GM19438 (cell line): Measurements from ENCODE around the gene FBLN5.

Source experiments
- ATAC-seq: cut with Tn5 transposase; IDR thresholded peaks from one replicate; pipeline ENCODE4 v1.9.1; 2021; ENCODE audit warnings: low read depth; ENCODE audit not compliant: unreplicated experiment

The FBLN5 gene, protein sequence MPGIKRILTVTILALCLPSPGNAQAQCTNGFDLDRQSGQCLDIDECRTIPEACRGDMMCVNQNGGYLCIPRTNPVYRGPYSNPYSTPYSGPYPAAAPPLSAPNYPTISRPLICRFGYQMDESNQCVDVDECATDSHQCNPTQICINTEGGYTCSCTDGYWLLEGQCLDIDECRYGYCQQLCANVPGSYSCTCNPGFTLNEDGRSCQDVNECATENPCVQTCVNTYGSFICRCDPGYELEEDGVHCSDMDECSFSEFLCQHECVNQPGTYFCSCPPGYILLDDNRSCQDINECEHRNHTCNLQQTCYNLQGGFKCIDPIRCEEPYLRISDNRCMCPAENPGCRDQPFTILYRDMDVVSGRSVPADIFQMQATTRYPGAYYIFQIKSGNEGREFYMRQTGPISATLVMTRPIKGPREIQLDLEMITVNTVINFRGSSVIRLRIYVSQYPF

DNA sequence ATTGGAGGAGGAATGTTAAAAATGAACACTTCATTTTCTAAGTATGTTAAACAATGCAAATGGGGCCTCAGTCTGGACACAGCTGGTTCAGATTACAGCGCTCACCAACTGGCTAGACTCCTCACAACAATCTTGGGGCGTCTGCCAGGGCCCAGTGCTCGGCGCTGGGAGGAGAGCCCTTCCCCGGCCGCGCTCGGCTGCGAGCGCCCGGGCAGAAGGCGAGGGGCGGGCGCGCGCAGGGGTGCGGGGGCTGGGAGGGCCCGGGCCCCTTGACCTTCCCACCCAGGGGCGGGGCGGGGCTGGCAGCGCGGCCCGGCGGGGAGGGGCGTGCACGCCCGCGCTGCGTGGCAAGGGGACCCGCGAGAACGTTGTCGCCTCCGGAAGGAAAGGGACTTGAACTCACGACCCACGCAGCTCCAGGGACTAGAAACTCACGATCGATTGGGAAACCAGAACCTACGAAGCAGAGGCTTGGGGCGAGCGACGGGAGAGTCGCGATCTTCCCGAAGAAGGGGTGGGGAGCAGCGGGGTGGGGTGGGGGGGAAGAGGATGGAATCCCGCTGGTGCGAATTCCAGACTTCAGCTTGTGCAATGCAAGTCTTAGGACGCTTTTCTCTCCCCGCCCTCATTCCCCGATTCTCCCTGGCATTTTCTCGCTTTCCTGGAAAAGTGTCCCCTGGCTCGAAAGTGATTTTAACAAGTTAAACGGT, at the start of gene FBLN5:
Gene FBLN5 (minus strand): TSS at position 220 of the 710 bp plus-strand sequence. CDS start 465 bp downstream, outside the sequence.
- ATAC-seq, result no peak

DNA sequence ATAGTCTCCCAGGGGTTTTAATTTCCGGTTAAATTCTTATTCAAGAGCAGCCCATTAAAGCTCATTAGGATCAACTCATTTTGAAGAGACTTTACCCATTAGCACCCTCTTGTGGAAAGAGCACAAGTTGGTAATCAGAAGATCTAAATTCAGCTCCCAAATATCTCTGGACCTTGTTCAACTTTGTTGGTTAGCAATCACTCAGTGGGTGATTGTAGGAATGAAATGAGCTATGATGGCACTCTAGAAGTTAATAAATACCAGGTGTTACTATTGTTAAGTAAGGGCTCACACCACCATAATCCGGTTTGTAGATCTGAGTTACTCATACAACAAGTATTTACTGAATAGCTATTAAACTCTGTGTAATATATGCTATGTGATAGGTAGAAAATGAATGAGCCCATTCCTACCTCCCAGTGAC, 49.5 kb upstream of the FBLN5 start:
- no peak for ATAC-seq

DNA sequence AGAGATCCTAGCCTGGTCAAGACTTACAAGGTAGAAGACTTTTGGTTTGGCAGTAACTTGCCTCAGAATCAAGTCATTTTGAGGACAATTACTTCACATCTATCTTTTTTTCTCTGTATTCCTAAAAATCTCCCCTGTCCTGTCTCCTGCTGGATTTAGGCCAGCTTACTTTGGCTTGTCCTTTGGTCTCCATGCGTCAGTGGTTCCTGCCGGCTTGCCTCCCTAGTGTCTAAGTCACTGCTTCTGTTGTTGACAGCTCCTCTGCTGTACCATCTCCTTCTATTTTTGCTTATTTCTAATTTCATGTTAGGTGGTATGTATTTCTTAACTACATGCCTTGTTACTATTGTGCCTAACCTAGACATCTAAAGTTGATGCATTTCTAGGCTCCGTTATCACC, 39.7 kb upstream of the FBLN5 start:
- no peak for ATAC-seq

DNA sequence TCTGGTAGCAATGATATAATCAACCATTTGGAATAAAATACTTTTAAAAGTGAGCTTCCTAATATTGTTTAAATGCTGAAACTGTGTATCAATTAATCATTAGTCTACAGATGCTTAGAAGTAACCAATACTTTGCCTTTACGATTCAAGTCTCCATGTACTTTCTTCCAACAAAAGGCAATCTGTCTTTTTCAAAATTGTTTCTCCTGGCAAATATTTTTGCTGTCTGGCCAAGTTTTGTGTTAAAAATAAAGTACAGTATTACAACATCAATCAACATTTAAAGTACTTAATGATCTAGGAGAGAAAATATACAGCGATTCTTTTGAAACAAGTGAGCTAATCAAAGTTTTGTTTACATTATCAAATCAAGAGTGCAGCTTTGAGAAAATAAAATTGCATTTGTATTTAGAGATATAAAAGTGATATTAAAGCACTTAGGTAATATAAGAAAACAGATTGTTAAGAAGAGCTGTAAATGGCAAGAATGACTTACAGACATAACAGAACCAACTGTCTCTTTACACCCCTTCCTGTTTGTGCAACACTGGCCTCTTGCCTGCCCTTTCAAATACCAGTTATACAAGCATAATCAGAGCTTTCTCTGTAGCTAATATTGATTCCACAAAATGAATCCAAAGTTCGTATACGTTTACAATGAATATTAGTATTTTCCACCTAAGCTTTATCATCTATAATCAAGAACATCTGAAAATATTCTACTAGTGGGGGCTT, 38.2 kb upstream of the FBLN5 start:
- ATAC-seq, result no peak

DNA sequence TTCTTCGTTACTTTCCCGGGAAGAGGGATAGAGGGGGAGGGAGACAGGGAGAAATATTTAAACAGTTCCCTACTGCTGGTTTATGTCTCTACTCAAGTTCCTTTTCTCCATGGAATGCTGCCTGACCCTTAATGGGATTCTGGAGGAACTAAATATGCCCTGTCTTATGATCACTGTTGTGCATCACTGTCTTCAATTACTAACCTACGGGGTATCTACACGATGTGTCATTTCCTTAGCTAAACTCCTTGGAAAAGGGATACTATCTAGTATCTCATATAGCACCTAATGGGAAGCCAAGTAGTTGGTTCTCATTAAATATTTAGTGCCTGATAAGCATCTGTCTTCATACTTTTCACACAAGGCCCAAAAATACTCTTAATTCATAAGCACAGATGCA, 37.5 kb upstream of the FBLN5 start:
- ATAC-seq, result no peak

DNA sequence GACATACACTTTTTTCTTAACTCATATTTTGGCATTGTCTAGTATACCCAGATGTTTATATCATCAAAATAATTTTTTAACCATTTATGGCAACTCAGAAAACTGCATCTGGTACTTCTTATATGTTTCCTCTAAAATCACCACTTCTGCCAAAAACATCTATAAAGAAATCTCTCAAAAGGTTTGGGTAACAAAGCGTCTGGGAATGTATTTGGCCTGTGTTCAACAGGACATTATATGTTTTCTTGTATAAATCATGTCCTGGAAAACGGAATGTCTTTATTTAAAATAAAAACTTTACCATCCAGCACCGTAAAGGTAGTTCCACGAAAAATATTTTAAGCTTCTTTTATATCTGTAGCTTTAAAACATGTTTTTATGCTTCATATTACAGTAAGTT, 36.1 kb upstream of the FBLN5 start:
- ATAC-seq, result no peak

DNA sequence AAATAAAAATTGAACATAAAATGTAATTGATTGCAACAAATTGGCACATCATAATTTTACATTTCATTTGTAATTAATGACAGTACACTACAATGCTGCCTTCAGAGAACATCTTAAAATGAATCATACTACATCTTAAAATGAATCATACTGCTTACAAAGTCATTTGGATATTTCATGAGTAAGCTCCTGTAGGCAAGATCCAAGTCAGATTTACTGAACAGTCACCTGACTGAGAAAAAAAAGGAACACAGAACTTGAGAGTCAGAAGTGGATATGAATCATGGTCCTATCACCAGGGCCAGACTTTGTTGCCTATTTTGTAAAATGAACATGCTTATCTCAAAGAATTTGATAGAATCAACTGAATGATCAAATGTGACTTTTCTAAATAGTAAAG, 32.7 kb upstream of the FBLN5 start:
- ATAC-seq, result no peak

DNA sequence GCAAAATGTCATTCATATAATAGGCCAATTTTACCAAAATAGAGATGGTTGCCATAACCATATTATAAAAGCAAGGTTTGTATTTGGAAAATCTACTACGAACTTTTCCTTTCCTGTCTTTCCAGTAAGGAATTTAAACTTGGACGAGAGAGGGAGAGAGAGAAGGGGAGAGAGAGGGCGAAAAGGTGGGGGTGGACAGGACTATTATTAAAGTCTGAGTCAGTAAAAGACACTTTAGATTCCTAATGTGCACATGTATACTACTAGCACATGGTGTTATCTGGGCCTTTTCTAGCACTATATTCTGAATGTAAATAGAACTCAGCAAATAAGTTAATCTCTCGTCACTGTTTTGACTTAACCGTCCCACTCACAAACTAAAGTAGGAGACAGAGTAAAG, 30.4 kb upstream of the FBLN5 start:
- ATAC-seq, result no peak

DNA sequence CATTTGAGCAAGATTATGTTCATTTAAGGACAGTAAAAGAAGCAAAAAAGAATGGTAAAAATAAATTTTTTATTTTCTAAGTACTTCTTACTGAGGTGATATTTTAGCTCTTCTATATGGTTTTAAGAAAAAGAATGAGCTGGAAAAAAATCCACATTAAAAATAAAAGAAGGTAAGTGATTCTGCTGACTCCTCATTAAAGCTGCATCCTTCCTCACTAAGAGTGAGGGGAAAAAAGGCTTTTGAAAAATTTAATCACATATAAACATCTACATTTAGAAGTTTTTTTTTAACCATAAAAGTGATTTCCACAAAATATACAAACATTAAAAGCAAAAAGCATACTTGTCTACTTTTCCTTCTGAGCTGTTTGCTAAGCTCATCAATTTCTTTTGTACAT, 28.3 kb upstream of the FBLN5 start:
- no peak for ATAC-seq

DNA sequence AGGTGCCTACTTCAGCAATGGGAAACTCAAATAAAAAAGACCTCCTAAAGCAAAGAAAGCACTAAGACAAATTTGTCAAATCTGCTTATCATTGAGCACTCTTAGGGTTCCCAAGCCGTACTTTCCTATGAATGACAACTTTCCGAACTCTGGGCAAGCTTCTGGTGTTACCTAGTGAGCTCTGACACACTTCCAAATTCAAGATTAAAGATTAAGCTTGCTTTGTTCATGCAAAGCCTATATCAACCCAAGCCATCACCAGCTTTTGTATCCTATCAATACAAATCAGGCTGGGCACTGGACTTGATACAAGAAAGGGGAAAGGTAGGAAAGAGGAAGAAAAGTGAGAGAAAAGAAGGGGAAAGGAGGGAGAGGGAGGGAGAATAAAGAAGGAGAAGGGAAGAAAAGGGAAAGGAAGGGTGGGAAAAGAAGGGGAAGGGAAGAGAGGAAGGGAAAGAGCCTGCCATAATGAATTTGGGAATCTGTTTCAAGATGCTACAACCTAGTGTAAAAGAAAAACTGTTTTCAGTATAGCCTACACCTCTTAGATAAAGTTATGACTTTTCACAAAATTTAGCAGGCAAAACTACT, 23.8 kb upstream of the FBLN5 start:
- no peak for ATAC-seq

DNA sequence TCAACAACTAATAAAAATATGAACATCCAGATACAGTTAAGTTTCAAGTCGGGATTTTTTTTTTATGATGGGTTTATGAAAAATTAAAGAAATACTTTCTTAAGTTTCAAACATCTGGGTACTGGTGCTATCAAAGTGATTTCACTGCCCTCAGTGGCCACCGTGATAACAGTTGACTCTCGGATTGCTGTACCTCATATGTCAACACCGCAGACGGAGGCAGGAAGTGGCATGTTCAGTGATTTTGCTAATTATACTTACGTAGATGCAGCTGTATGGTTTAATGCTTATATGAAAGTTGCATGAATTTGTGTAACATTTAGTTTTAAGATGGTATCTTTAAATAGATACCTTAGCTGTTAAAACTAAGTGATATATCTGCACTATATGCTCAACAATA, 20.8 kb upstream of the FBLN5 start:
- ATAC-seq, result no peak

DNA sequence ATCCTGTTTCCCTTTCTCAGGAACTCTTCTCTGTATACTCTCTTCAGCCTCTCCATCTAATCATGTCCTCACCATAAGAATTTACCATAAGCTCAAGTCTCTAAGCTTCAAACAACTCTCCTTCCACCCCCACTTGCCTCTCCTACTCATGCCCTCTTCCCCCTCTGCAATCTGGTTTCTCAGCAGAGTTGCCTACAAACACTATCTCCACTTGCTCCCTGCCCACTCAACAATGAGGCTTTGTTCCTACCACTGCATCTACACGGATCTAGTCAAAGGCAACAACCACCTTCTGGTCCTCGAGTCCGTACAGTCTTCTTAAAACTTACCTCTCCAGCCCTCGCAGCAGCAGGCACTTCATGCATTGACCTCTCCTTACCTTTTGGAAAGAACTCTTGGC, 17.2 kb upstream of the FBLN5 start:
- ATAC-seq, result no peak

DNA sequence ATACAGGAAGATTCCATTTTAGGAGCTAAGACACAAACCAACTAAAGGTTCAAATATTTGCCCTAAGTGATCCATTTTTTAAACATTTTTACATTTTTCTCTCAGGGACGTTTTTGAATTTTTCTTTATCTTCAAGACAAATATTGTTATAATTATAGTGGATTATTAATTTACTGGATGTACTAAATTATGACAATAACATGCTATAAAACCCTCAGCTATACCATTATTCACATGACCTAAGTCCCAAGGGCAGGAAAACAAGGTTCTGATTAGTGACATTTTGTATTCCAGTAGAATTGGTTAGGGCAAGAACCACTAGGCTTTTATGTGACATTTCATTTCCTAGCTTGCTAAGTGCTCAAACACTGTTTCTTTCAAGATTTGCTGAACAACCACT, 16.5 kb upstream of the FBLN5 start:
- no peak for ATAC-seq

DNA sequence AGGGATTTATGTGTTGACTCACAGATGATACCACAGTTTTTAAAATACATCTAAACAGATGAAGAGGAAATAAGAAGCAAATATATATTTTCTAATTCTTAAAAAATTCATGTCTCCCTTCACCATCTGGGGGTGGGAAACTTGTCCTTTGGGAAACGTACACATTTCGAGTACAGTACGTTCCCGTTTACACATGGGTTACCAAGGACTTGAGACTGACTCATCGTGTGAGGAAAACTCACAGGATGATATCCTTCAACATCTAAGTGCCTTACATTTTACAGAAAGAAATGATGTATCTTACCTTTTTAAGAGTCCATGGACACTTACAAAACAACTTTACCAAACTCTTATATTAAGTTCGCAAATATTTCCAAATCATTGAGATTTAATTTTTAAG, 16.0 kb upstream of the FBLN5 start:
- no peak for ATAC-seq

DNA sequence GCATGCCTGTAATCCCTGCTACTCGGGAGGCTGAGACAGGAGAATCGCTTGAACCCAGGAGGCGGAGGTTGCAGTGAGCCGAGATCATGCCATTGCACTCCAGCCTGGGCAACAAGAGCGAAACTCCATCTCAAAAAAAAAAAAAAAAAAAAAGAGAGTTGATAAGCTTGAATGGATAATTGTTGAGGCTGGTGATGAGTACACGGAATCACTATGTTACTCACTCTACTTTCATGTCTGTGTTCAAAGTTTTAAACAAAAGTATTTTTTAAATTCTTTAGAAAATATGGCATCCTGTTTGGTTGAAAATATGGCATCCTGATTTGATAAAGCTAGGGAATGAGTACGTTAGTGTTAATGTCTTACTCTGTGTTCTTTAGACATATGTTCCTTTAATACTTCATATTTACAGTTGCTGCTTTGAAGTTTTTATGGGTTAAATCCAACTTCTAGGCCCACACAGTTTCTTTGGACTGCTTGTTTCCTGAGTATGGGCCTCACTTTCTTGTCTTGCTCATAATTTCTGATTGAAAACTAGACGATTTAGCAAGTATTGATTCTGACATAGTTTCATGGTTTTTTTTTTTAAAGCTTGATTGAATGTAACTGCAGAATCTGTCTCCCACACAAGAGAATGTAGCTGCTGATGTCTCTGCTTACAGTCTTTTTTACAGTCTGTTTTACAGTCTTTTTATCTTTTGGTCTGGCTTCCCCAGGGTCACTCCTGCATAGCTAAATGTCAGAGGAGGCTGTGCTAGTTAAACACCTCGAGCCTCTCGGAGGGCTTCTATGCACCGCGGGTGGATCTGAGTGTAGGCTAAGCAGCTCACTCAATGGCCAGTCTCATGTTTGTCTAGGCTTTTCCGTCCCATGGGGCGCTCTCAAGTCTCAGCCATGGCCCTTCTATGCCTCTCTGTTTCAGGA, 14.1 kb upstream of the FBLN5 start:
- no peak for ATAC-seq

DNA sequence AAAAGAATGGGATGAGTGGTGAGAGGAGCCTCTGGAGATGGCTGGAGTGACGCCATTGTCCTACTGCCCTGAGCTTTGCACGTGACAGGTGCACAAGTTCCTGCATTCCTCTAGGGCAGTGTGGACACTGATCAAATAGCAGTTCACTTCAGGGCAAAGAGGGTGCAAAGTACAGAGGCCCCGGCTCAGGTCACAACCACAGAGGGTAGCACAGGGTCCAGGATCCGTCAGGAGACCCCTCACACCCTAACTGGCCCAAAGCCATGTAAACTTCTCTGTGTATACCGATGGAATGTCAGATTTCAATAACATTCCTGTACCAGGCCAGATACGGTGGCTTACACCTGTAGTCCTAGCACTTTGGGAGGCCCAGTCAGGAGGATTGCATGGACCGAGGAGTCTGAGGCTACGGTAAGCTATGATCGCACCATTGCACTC, 10.4 kb upstream of the FBLN5 start:
- ATAC-seq, result no peak

DNA sequence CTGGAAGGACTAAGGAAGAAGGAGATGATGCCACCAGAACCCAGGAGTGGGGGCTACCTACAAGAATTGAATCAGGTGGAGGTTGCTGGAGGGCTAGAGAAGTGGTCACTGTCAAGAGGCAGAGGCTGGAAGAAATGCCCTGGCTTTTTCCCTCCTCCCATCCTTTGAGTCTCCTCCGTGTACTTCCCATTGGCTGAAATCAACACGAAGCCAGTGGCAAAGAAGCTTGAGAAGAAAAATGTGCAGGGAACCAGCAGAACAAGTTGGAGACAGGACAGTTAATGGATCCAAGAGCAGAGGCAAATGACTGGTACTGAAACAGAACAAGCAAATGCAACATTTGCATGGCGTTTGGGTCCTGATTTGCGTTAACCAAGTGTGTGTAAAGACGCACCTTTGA, 9.1 kb upstream of the FBLN5 start:
- no peak for ATAC-seq

DNA sequence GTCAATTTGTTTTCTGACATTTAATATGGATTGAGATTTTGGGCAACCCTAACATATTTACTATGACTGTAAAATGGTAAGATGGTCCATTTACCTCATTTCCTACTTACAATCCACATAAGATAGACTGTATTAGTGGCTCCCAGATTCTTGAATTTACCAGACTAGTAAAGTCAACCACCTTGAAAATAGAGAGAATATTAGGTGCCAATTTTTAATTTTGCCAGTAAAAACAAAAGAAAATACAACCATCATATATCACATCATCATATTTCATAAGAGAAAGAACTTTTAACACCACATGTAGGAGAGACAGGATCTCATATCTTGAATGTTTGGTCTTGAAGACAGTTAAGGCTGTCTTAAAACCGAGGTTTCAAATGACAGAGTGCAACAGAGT, 7.7 kb upstream of the FBLN5 start:
- no peak for ATAC-seq

DNA sequence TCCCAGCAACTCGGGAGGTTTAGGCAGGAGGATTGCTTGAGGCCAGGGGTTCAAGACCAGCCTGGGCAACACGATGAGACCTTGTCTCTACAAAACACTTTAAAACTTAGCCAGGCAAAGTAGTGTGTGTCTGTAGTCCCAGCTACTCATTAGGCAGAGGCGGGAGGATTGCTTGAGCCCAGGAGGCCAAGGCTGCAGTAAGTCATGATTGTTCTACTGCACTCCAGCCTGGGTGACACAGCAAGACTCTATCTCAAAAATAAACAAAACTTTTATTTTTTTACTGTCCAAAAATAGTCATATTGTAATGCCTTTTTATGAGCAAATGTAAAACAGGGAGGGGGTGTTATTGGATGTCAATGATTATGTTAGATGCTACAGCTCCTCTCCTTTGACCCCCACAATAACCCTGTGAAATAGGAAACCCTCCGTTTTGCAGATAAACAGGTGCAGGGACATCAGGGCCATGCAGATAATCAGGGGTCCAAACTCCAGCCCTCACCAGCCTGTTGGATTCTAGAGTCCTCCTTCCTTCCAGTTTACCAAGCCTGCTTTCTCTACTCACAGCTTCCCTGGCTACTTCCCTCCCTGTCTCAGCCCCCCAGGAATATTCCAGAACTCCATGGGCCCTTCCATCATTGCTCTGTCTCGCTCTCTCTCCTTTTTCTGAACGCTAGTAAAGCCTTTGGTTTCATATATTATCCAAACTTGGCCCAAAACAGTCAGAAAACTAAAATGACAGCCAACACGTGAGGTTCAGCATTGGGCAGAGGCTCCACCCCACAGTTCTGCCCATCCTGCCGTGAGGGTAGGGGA, 5.9 kb upstream of the FBLN5 start:
- ATAC-seq, result no peak
